HepG2 (cell line): Measurements from ENCODE around the gene CD40. TPM values are rescaled to one million over a fixed set of nuclear protein-coding genes. Genes with fewer than 3 reads are reported as not detected.

Source experiments
- ATM ChIP-seq: fragments of 450-650 bp; IDR thresholded peaks from 2 replicates; pipeline ENCODE4 v1.7.1; 2017; ENCODE audit warnings: mild to moderate bottlenecking, borderline replicate concordance
- MAFG ChIP-seq: sonication (generic); formaldehyde crosslinking; IDR thresholded peaks from 2 replicates; pipeline ENCODE4 v1.5.1; 2020; ENCODE audit warnings: mild to moderate bottlenecking, missing genetic modification reagents
- NKX3-1 ChIP-seq: sonication (generic); formaldehyde crosslinking; IDR thresholded peaks from 2 replicates; pipeline ENCODE4 v1.5.0; 2020; ENCODE audit warnings: missing genetic modification reagents
- SALL1 ChIP-seq: sonication (generic); formaldehyde crosslinking; IDR thresholded peaks from 2 replicates; pipeline ENCODE4 v1.8.0; 2022; ENCODE audit warnings: mild to moderate bottlenecking, missing genetic modification reagents
- TBP ChIP-seq: sonication (generic); formaldehyde crosslinking; IDR thresholded peaks from 2 replicates; pipeline ENCODE4 v1.5.0; 2020; ENCODE audit warnings: missing genetic modification reagents
- ZBTB10 ChIP-seq: sonication (generic); formaldehyde crosslinking; IDR thresholded peaks from 2 replicates; pipeline ENCODE4 v1.4.0; 2020; ENCODE audit warnings: missing genetic modification reagents, borderline replicate concordance
- ZNF275 ChIP-seq: sonication (generic); formaldehyde crosslinking; IDR thresholded peaks from 2 replicates; pipeline ENCODE4 v1.8.0; 2022; ENCODE audit warnings: missing genetic modification reagents, mild to moderate bottlenecking, inconsistent platforms, borderline replicate concordance
- ZNF574 ChIP-seq: sonication (generic); formaldehyde crosslinking; IDR thresholded peaks from 2 replicates; pipeline ENCODE4 v1.4.0; 2020; ENCODE audit warnings: missing genetic modification reagents
- ZNF674 ChIP-seq: sonication (generic); formaldehyde crosslinking; IDR thresholded peaks from 2 replicates; pipeline ENCODE4 v1.5.0; 2020; ENCODE audit warnings: low read depth, mild to moderate bottlenecking, missing genetic modification reagents
- polyA plus RNA-seq, 8 experiments: library from polyadenylated mRNA; depleted of rRNA in 3 of 8; stranded (reverse) in 7 of 8; unstranded in 1 of 8; fragments of >200 nt; fragmentation: Illumina TruSeq in 4 of 8; extraction: Trizol in 4 of 8; gene quantifications; 2 replicates each; pipeline versions ENCODE4 v1.2.1 to v1.2.3, GENCODE V29; 2011 to 2016; ENCODE audit warnings: low read depth in 4 of 8, missing spikeins in 1 of 8, mixed read lengths in 1 of 8; ENCODE audit not compliant: insufficient read depth in 1 of 8
- total RNA-seq, 5 experiments: library from RNA; depleted of rRNA; stranded (reverse); fragments of >200 nt; fragmentation: Illumina TruSeq; extraction: Trizol; gene quantifications; 2 replicates each; pipeline ENCODE4 v1.2.3, GENCODE V29; 2016; ENCODE audit warnings: low read depth in 1 of 5
- TF ChIP-seq, protein P1 (sequence below): sonication (generic); formaldehyde crosslinking; conservative IDR thresholded peaks from 2 replicates; pipeline ENCODE4 v1.4.0; 2020; ENCODE audit warnings: missing genetic modification reagents
- TF ChIP-seq, protein P2 (sequence below): sonication (generic); formaldehyde crosslinking; conservative IDR thresholded peaks from 2 replicates; pipeline ENCODE4 v1.4.0; 2020; ENCODE audit warnings: missing genetic modification reagents
- TF ChIP-seq, protein P3 (sequence below): sonication (generic); formaldehyde crosslinking; IDR thresholded peaks from 2 replicates; pipeline ENCODE4 v1.5.1; 2020; ENCODE audit warnings: mild to moderate bottlenecking, missing genetic modification reagents, moderate library complexity

Gene CD40
- total and polyA plus RNA-seq, 2 of the 13 experiments (the other 11 are each of a cell fraction or from before 2014, with no cell fraction given) = 4.6 to 13.4 TPM

- TF ChIP-seq ZNF275 (CRISPR knock-in tag) (peak; percentile 6; the same call in 1 of the 2 replicates), ZNF574 (CRISPR knock-in tag) (peak; percentile 96), SALL1 (peak; percentile 98), MAFG (CRISPR knock-in tag) (no peak), ATM (no peak), ZNF674 (no peak), ZBTB10 (peak; percentile 89), TBP (CRISPR knock-in tag) (no peak; the same call in 1 of the 2 replicates), NKX3-1 (CRISPR knock-in tag) (no peak)
- TF ChIP-seq, protein P1, sequence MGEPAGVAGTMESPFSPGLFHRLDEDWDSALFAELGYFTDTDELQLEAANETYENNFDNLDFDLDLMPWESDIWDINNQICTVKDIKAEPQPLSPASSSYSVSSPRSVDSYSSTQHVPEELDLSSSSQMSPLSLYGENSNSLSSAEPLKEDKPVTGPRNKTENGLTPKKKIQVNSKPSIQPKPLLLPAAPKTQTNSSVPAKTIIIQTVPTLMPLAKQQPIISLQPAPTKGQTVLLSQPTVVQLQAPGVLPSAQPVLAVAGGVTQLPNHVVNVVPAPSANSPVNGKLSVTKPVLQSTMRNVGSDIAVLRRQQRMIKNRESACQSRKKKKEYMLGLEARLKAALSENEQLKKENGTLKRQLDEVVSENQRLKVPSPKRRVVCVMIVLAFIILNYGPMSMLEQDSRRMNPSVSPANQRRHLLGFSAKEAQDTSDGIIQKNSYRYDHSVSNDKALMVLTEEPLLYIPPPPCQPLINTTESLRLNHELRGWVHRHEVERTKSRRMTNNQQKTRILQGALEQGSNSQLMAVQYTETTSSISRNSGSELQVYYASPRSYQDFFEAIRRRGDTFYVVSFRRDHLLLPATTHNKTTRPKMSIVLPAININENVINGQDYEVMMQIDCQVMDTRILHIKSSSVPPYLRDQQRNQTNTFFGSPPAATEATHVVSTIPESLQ (CRISPR knock-in tag) = no peak; the same call in none of the 2 replicates
- TF ChIP-seq, protein P2, sequence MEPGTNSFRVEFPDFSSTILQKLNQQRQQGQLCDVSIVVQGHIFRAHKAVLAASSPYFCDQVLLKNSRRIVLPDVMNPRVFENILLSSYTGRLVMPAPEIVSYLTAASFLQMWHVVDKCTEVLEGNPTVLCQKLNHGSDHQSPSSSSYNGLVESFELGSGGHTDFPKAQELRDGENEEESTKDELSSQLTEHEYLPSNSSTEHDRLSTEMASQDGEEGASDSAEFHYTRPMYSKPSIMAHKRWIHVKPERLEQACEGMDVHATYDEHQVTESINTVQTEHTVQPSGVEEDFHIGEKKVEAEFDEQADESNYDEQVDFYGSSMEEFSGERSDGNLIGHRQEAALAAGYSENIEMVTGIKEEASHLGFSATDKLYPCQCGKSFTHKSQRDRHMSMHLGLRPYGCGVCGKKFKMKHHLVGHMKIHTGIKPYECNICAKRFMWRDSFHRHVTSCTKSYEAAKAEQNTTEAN (CRISPR knock-in tag) = no peak; the same call in none of the 2 replicates
- TF ChIP-seq, protein P3, sequence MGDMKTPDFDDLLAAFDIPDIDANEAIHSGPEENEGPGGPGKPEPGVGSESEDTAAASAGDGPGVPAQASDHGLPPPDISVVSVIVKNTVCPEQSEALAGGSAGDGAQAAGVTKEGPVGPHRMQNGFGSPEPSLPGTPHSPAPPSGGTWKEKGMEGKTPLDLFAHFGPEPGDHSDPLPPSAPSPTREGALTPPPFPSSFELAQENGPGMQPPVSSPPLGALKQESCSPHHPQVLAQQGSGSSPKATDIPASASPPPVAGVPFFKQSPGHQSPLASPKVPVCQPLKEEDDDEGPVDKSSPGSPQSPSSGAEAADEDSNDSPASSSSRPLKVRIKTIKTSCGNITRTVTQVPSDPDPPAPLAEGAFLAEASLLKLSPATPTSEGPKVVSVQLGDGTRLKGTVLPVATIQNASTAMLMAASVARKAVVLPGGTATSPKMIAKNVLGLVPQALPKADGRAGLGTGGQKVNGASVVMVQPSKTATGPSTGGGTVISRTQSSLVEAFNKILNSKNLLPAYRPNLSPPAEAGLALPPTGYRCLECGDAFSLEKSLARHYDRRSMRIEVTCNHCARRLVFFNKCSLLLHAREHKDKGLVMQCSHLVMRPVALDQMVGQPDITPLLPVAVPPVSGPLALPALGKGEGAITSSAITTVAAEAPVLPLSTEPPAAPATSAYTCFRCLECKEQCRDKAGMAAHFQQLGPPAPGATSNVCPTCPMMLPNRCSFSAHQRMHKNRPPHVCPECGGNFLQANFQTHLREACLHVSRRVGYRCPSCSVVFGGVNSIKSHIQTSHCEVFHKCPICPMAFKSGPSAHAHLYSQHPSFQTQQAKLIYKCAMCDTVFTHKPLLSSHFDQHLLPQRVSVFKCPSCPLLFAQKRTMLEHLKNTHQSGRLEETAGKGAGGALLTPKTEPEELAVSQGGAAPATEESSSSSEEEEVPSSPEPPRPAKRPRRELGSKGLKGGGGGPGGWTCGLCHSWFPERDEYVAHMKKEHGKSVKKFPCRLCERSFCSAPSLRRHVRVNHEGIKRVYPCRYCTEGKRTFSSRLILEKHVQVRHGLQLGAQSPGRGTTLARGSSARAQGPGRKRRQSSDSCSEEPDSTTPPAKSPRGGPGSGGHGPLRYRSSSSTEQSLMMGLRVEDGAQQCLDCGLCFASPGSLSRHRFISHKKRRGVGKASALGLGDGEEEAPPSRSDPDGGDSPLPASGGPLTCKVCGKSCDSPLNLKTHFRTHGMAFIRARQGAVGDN (CRISPR knock-in tag) = peak; percentile 97
Observed at GRCh38 chr20:46089417-46090388, 28.4 kb upstream of the CD40 start, which contains the start of gene NCOA5 (continued).
